Ectodermal cell (in vitro differentiated cells): ENCODE results near the gene PCDHGC5.
A peak's percentile ranks its signal among the peaks of the same experiment; 100 is the strongest.

Experiments used
- H3K27ac ChIP-seq: 2 replicates; pipeline ENCODE4 v1.7.0; 2013; ENCODE audit warnings: mild to moderate bottlenecking, low read depth, low read length; ENCODE audit not compliant: insufficient read depth, poor library complexity, severe bottlenecking
- H3K27me3 ChIP-seq: 2 replicates; pipeline ENCODE4 v1.7.0; 2013; ENCODE audit warnings: mild to moderate bottlenecking, low read length; ENCODE audit not compliant: insufficient read depth, control insufficient read depth, poor library complexity, severe bottlenecking
- H3K36me3 ChIP-seq: one replicate; pipeline ENCODE4 v1.7.0; 2013; ENCODE audit warnings: low read length; ENCODE audit not compliant: control insufficient read depth, insufficient read depth
- H3K4me1 ChIP-seq: one replicate; pipeline ENCODE4 v1.7.0; 2013; ENCODE audit warnings: low read length; ENCODE audit not compliant: control insufficient read depth, insufficient read depth
- H3K4me3 ChIP-seq: 2 replicates; pipeline ENCODE4 v1.7.0; 2013; ENCODE audit warnings: low read depth, low read length, control low read depth; ENCODE audit not compliant: insufficient read depth
- H3K9me3 ChIP-seq: 2 replicates; pipeline ENCODE4 v1.7.0; 2013; ENCODE audit warnings: mild to moderate bottlenecking, low read length, moderate library complexity; ENCODE audit not compliant: control insufficient read depth
- WGBS, 2 experiments: methylation state at CpG; one replicate each; pipeline ENCODE4 v1.1.7; 2013; ENCODE audit warnings: missing lambda C conversion rate in 2 of 2; 5-methylcytosine and 5-hydroxymethylcytosine counted together

Gene PCDHGC5

DNA sequence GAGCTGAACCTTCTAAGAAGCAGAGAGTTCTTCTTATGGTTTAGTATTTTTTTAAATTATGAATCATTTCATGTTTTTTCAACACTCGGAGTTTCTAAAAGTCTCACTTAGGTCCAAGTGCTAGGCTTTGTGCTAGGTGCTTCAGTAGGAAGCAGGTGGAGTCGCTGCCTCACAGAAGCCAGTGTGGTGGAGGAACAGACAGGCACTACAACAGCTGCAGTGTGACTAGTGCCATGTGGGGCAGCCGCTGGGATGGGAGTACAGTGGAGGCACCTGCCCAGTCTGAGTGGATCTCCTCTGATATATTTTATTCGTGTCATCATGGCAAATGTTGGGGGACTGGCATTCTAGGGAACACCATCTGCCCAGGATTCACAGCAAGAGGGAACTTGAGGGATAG, 15.3 kb downstream of the PCDHGC5 start:
- Histone ChIP-seq H3K27ac (no peak overlapping the region), H3K27me3 (no peaks in the 10 kb centered on the region), H3K9me3 (no peaks in the 10 kb centered on the region), H3K36me3 (peaks cover 7% of the 10 kb centered on the region), H3K4me1 (peaks cover 27% of the 10 kb centered on the region), H3K4me3 (no peak overlapping the region)
- WGBS, 2 experiments = 96% methylated on average over 4 of the region's 4 CpGs

DNA sequence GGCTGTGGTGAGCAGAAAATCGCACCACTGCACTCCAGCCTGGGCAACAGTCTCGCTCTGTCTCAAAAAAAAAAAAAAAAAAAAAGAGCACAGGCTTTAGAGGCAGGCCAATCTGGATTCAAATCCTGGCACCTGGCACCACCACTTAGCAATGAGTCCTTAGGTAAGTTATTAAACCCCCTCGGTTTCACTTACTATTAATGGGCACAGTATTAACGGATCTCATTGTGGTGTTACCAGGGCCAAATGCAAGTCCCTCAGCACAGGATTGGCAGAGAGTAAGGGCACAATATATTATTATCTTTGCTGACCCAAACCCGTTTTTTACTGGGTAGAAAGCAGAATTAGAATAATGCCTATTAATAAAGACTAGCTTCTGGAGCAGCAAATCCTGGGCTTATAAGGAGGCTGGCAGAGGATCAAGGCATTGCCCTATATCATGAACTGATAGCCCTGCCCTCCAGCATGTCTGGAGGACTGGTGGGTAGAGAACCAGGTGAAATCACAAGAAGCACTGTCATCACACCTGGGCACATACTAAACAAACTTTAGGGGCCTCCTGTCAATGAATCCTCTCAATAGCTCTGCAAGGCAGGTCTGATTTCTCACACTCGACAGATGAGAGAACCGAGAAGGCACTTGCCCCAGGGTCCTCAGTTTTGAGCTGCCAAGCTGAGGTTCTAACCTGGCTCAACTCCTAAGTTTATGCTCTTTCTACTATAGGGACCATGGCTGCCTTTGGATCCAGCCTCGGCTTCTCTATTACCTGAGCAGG, 17.7 kb downstream of the PCDHGC5 start:
- WGBS, 2 experiments = 95% methylated on average over 7 to 8 of the region's 8 CpGs
- peak overlapping the region; percentile 44 for H3K27ac ChIP-seq
- no peak overlapping the region for H3K4me3 ChIP-seq
- H3K4me1 ChIP-seq = peaks cover 33% of the 10 kb centered on the region
- peaks cover 29% of the 10 kb centered on the region for H3K36me3 ChIP-seq
- H3K27me3 ChIP-seq = no peaks in the 10 kb centered on the region
- no peaks in the 10 kb centered on the region for H3K9me3 ChIP-seq

DNA sequence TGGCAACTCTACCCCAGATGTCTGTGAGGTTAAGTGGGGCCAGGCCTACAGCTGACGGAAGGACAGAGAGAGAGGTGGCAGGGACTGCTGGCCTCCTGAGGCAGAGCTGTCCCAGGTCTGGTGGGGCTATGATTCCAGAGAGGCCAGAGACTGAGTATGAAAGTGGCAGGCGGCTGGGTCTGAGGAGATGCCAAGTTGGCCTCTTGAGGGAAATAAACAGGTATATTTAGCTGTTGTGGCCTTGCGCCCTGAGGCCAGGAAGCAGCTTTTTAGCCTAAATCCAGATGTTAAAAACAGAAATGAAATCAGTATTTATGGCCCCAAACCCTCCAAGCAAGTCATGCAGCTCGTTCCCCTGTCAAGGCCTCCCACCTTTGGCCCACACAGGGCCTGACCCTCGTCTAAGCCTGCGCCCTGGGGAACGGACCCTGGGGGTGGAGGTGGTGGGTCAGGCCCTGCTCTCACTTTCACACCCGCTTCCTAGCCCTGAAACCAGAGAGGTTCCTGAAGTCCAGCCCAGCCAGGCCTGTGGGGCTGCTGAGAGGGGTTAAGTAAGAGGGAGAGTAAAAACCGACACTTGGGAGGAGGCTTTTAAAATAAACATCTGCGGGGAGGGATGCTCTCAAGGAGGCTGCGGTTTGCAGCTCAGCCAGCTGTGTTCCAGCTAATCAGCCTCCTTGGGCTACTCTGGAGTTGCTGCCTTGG, 18.7 kb downstream of the PCDHGC5 start:
- Histone ChIP-seq H3K36me3 (peaks cover 35% of the 10 kb centered on the region), H3K27ac (peak overlapping the region; percentile 80), H3K27me3 (no peaks in the 10 kb centered on the region), H3K4me1 (peaks cover 30% of the 10 kb centered on the region), H3K4me3 (peak overlapping the region; percentile 2), H3K9me3 (no peaks in the 10 kb centered on the region)
- WGBS, 2 experiments = 55 to 59% methylated on average over 8 to 11 of the region's 11 CpGs

DNA sequence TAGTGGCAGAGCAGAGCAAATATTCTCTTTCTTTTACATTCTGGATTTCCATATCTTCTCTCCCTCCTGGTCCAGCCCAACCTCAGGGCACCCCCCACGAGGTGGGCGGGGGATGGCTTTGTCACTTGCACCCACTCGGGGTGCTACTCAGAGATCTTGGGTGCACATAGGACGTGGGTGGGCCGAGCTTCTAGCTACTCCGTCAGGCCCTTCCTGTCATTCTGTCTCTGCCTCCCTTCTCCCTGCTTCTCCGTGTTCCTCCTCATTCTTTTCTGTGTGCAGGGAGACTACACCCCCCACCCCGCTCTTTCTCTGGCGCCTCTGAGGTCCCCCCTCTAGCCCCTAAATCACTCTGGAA, 19.5 kb downstream of the PCDHGC5 start:
- Histone ChIP-seq H3K4me1 (peaks cover 36% of the 10 kb centered on the region), H3K27me3 (no peaks in the 10 kb centered on the region), H3K9me3 (no peaks in the 10 kb centered on the region), H3K36me3 (peaks cover 35% of the 10 kb centered on the region), H3K4me3 (no peak overlapping the region), H3K27ac (peak overlapping the region; percentile 80)
- WGBS, 2 experiments = 13 to 14% methylated on average over 9 of the region's 9 CpGs

DNA sequence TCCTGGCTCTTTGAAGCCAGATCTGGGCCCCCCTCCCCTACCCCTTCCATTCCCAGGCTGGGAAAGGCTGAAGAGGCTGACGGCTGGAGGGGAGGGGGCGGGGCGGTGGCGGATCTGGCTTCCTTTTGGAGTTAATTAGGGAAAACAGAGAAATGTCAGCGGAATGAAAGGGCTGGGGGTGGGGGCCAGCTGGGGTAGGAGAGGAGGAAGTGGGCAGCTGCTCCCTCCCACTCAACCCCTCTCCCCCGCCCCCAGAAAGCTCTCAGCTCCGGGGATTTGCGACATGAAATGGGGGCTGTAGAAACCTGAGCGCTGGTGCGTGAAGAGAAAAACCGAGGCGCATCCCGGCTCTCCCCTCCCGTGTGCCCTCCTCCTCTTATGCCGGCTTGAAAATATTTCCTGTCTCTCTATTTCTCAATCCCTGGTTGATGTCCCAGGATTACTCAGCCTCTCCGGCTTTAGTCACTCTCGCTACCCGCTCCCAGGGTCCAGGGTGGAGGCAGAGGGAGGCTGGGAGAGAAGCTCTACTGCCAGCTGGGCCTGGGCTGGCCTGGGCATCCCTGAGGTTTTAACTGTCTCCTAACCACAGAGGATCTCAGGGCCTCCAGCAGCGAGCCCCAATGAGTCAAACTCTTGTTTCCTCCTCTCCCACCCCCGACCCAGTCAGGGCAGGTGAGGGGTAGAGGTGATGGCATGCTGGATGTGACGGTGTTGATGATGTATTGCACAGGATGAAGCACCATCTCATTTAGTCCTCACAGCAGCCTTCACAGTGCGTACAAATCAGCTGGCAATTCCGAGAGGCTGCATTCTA, 20.1 kb downstream of the PCDHGC5 start:
- Histone ChIP-seq H3K36me3 (peaks cover 35% of the 10 kb centered on the region), H3K27me3 (no peaks in the 10 kb centered on the region), H3K27ac (peak overlapping the region; percentile 80), H3K4me1 (peaks cover 37% of the 10 kb centered on the region), H3K4me3 (peak overlapping the region; percentile 1), H3K9me3 (no peaks in the 10 kb centered on the region)
- 16% methylated on average over 17 to 21 of the region's 23 CpGs for WGBS, 2 experiments

DNA sequence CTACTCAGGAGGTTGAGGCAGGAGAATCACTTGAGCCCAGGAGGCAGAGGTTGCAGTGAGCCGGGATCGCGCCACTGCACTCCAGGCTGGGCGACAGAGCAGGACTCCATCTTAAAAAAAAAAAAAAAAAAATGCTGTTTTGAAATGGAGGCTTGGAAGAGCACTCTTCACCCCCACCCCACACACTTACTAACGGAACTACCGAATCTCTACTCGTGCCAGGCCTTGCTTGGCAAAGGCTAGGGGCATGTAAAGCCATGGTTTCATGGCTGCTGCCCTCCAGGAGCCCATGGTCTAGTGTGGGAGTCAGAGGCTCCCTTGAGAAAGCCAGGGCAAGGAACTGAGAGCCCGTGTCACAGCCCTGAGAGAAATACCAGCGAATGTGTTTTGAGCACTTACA, 21.3 kb downstream of the PCDHGC5 start:
- Histone ChIP-seq H3K9me3 (no peaks in the 10 kb centered on the region), H3K36me3 (peaks cover 31% of the 10 kb centered on the region), H3K4me3 (no peak overlapping the region), H3K27me3 (no peaks in the 10 kb centered on the region), H3K4me1 (peaks cover 49% of the 10 kb centered on the region), H3K27ac (no peak overlapping the region)
- 94 to 96% methylated on average over 9 of the region's 9 CpGs for WGBS, 2 experiments

DNA sequence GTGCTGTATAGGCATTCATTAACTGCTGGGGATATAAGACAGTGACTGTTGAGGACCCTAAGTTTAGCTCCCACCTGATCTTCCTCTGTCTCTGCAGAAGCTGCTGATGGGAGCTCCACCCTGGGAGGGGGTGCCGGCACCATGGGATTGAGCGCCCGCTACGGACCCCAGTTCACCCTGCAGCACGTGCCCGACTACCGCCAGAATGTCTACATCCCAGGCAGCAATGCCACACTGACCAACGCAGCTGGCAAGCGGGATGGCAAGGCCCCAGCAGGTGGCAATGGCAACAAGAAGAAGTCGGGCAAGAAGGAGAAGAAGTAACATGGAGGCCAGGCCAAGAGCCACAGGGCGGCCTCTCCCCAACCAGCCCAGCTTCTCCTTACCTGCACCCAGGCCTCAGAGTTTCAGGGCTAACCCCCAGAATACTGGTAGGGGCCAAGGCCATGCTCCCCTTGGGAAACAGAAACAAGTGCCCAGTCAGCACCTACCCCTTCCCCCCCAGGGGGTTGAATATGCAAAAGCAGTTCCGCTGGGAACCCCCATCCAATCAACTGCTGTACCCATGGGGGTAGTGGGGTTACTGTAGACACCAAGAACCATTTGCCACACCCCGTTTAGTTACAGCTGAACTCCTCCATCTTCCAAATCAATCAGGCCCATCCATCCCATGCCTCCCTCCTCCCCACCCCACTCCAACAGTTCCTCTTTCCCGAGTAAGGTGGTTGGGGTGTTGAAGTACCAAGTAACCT, 22.1 kb downstream of the PCDHGC5 start:
- Histone ChIP-seq H3K27me3 (no peaks in the 10 kb centered on the region), H3K4me1 (peaks cover 57% of the 10 kb centered on the region), H3K27ac (no peak overlapping the region), H3K4me3 (no peak overlapping the region), H3K36me3 (peaks cover 28% of the 10 kb centered on the region), H3K9me3 (no peaks in the 10 kb centered on the region)
- 92% methylated on average over 14 of the region's 14 CpGs for WGBS, 2 experiments

DNA sequence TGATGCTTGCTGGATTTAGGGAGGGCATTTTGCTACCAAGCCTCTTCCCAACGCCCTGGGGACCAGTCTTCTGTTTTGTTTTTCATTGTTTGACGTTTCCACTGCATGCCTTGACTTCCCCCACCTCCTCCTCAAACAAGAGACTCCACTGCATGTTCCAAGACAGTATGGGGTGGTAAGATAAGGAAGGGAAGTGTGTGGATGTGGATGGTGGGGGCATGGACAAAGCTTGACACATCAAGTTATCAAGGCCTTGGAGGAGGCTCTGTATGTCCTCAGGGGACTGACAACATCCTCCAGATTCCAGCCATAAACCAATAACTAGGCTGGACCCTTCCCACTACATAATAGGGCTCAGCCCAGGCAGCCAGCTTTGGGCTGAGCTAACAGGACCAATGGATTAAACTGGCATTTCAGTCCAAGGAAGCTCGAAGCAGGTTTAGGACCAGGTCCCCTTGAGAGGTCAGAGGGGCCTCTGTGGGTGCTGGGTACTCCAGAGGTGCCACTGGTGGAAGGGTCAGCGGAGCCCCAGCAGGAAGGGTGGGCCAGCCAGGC, 23.0 kb downstream of the PCDHGC5 start:
- Histone ChIP-seq H3K36me3 (peaks cover 28% of the 10 kb centered on the region), H3K9me3 (no peaks in the 10 kb centered on the region), H3K4me3 (peak overlapping the region; percentile 6), H3K4me1 (peaks cover 62% of the 10 kb centered on the region), H3K27me3 (no peaks in the 10 kb centered on the region), H3K27ac (peak overlapping the region; percentile 26)
- WGBS, 2 experiments = 88 to 94% methylated on average over 3 to 4 of the region's 4 CpGs

DNA sequence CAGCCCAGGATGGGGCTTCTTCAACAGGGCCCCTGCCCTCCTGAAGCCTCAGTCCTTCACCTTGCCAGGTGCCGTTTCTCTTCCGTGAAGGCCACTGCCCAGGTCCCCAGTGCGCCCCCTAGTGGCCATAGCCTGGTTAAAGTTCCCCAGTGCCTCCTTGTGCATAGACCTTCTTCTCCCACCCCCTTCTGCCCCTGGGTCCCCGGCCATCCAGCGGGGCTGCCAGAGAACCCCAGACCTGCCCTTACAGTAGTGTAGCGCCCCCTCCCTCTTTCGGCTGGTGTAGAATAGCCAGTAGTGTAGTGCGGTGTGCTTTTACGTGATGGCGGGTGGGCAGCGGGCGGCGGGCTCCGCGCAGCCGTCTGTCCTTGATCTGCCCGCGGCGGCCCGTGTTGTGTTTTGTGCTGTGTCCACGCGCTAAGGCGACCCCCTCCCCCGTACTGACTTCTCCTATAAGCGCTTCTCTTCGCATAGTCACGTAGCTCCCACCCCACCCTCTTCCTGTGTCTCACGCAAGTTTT, 23.6 kb downstream of the PCDHGC5 start:
- Histone ChIP-seq H3K27ac (peak overlapping the region; percentile 98), H3K36me3 (peaks cover 28% of the 10 kb centered on the region), H3K4me3 (peak overlapping the region; percentile 45), H3K4me1 (peaks cover 56% of the 10 kb centered on the region), H3K27me3 (no peaks in the 10 kb centered on the region), H3K9me3 (no peaks in the 10 kb centered on the region)
- WGBS, 2 experiments = 23 to 34% methylated on average over 27 to 28 of the region's 28 CpGs
